ENCODE data around the gene DENND2A.
"Not testable (repeated sequence)": the region's sequence is repeated elsewhere in the genome, so short reads cannot be mapped to it uniquely, and the experiment has no call there.

Gene DENND2A

DNA sequence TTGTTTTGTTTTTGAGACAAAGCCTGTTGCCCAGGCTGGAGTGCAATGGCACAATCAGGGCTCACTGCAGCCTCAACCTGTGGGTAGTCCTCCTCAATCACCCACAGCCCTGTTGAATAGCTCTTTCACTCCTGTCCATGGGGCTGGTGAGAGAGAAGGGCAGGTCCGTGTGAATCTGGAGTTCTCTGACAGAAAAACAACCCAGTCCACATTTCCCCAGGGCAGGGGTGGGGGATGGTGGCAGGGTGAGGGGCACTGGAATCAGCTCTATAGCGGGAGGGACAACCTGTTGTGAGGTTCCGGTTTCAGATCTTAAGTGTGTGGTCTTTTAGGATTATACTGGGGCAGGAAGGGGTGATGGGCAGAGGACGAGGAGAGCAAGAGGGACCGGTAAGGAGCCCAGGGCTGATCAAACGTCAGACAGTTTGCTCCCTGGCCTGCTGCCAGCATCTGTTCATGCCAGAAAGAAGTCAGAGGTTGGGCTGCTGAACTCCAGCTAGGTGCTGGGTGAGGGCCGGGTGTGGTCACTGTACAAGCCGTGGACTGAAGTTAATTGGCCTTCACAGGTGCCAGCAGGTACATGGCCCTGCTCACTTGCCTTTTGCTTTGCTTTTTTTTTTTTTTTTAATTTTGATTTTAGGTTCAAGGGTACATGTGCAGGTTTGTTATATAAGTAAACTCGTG, 128.2 kb downstream of the DENND2A start:
- DNase-seq (ENCODE audit: low spot score), result no peak
- FAIRE-seq, result no peak

DNA sequence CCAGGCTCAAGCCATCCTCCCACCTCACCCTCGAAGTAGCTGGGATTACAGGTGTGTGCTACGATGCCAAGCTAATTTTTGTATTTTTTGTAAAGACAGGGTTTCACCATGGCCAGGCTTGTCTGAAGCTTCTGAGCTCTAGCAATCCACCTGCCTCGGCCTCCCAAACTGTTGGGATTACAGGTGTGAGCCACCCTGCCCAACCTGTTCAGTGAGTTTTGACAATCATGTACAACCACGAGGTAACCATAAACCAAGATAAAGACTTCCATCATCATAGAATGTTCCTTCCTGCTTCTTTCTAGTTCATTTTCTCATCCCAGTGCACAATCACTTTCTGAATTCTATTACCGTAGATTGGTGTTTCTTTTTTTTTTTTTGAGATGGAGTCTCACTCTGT, 130.8 kb downstream of the DENND2A start:
- DNase-seq (ENCODE audit: low spot score), result no peak
- no peak for FAIRE-seq

DNA sequence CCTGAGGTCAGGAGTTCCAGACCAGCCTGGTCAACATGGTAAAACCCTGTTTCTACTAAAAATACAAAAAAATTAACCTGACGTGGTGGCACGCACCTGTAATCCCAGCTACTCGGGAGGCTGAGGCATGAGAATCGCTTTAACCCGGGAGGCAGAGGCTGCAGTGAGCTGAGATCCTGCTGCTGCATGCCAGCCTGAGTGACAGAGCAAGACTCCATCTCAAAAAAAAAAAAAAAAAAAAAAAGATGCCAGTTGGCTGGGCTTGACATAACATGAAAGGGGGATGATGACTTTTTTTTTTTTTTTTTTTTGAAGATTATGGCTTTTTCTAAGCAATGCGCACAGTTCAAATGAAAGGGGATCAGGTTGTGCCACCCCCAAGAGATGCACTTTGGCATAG, 133.1 kb downstream of the DENND2A start:
- FAIRE-seq, result not testable (repeated sequence)

DNA sequence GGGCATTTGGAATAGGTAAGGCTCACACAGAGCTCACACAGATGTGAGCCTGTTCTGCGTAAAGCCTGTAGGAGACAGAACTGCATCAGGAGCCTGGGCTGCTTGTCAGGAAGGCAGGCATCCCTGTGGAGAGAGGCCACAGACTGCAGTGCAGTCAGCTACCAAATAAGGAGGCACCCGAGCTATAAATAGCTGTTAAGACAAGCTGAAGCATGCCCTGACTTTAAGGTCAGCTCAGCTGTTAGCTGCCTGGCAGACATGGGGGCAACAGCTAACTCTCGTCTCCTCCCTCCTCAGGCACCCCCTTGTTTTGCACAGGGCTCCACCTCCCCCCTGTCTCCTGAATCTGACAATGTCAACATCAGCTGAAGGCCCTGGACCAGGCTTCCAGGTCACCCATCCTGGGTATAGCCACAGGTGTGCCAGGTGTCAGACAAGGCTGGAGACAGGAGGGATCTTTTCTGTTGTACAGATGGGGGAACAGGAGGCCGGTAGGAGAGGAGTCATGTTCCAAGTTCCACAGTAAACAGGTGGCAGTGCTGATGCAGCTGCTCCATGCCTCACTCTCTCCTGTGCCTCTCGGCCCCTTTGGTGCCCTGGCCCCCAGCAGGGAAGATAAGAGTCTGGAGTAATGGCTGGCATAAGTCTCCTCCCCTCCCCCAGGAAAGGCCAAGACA, 133.7 kb downstream of the DENND2A start:
- FAIRE-seq, result no peak
- no peak for DNase-seq (ENCODE audit: low spot score)

More for the DNA sequence above, 133.1 kb downstream of the DENND2A start:
- not testable (repeated sequence) for DNase-seq (ENCODE audit: low spot score)

DNA sequence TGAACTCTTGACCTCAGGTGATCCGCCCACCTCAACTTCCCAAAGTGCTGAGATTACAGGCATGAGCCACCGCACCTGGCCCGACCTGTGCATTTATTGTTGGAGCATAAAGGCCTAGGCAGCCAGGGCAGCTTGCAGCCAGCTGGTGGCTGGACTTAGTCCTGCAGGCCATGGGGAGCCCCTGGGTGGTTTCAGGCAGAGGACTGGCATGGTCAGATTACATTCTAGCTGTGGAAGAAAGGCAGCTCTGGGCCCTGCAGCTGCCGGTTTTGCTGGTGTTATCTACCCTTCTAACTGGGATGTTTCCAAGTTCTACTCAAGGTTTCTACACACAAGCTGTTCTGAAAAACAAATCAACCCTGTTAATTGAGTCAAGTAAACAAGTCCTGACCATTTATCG, 138.6 kb downstream of the DENND2A start:
- DNase-seq (ENCODE audit: low spot score), result no peak

DNA sequence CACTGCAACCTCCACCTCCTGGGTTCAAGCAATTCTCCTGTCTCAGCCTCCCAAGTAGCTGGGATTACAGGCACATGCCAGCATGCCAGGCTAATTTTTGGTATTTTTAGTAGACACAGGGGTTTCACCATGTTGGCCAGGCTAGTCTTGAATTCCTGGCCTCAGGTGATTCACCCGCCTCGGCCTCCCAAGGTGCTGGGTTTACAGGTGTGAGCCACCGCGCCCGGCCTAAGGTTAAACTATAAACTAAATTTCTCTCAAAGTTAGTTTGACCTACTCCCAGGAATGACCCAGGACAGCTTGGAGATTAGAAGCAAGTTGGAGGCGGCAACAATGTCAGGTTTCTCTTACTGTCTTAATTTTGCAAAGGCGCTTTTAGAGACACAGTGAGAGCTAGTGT, 142.8 kb downstream of the DENND2A start:
- not testable (repeated sequence) for DNase-seq (ENCODE audit: low spot score); FAIRE-seq

More for the DNA sequence above, 138.6 kb downstream of the DENND2A start:
- no peak for FAIRE-seq

DNA sequence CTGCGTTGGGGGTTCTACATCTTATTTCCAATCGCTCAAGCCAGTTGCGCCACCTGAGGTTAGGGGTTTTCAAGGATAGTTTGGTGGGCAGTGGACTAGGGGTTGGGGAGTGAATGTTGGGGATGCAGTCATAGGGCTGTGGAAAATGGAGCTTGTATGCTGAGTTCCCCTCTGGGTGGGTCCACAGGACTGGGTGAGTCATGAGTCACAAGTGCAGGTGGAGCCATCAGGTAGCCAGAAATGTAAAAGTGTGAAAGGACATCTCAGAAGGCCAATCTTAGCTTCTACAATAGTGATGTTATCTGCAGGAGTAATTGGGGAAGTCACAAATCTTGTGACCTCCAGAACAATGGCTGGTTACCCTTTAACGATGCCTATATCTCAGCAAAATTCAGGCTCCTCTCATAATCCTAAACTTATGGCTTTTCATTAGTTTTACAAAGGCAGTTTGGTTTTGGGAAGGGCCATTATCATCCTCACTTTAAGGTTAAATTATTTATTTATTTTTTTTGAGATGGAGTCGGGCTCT, 143.3 kb downstream of the DENND2A start:
- FAIRE-seq, result no peak
- DNase-seq (ENCODE audit: low spot score), result no peak

DNA sequence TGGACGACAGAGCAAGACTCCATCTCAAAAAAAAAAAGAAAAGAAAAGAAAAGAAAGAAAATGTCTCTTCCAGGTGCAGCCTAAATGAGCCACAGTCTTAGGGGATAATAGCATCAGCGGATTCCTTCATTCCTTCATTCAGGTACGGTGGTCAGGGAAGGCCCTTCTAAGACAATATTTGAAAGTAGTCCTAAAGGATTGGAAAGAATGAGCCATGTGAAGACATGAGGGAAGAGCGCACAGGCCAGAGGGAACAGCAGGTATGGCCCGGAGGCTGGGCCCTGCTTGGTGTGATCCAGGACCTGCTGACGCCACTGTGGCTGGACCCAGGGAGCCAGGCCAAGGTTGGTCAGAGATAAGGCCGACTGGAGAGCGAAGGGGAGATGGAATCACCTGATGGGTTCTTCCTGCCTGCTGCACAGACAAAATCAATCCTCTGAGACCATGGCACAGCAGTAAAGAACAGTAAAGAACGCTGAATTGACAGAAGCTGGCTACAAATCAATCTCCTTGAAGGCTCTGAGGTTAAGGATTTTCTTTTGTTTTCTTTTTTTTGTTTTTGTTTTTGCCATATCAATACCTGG, 145.0 kb downstream of the DENND2A start:
- DNase-seq (ENCODE audit: low spot score) (no peak), FAIRE-seq (no peak)

DNA sequence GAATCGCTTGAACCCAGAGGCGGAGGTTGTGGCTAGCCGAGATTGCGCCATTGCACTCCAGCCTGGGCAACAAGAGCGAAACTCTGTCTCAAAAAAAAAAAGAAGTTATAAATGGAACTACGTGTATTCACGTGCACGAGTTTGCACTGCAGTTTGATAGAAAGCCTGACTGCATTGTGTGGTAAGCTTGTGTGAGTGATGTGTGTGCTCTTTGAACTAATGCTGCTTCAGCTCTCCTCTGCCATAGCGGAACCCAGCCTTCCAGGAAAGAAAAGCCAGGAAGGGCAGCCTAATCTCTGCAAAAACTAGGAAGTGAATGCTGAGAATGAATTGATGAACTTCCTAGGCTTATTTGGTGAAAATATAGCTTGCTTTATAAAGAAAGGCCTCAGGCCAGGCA, 145.7 kb downstream of the DENND2A start:
- DNase-seq (ENCODE audit: low spot score), result no peak
- FAIRE-seq, result no peak

DNA sequence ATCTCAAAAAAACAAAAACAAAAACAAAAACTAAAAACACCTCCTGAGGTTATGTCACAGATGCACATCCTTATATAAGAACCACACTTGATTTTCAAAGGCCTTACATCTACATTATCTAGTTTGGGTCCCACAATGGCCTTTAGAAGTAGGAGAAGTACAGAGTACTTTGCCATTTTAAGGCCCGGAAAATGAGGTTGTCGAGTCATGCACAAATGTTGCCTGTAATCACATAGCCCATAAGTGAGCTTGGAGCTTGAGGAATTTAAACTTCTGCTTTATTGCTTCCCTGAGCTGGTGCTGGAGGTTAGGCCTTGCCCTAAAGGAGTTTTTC, 151.6 kb downstream of the DENND2A start:
- FAIRE-seq (no peak), DNase-seq (ENCODE audit: low spot score) (no peak)

DNA sequence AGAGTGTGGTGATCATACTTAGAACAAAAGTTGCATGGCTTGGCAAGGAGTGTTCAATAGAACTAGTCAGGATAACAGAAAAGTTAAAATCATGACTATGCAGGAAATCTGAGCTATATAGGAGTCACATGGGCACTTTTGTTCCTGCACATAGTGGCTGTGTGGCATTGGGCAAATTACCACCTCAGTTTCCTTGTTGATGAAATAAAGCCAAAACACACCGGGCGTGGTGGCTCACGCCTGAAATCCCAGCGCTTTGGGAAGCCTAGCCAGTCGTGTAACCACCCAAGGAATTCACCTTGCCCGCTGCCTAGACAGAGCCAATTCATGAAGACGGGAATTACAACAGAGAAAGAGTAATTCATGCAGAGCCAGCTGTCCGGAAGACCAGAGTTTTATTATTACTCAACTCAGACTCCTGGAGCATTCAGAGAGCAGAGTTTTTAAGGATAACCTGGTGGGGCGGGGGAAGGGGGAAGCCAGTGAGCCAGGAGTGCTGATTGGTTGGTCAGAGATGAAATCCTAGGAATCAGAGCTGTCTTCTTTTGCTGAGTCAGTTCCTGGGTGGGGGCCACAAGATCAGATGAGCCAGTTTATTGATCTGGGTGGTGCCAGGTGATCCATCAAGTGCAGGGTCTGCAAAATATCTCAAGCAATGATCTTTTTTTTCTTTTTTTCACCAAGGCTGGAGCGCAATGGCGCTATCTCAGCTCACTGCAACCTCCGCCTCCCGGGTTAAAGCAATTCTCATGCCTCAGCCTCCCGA, 154.9 kb downstream of the DENND2A start:
- no peak for FAIRE-seq
- DNase-seq (ENCODE audit: low spot score), result no peak

DNA sequence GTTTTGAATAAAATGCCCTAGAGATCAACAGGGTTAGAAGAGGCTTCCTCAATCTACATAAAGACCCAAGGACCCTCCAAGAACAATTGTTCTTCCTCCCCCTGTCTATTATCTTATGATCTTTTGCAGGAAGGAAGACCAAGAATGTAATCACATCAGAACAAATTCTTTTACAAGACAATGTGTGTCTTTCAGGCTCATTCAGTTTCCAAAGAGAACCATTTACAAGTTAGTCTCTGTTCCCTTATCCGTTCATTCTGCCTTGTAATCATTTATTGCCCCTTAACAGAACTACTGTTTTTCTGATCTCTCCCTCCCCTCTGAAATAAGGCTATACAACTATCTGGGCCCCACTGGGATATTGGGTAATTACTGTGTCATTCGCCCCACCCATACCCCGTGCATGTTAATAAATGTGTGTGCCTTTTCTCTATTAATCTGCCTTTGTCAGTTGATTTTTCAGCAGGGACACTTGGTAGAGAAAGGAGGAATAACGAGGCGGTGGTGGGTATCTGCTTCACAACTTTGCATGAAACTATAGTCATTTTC, 155.6 kb downstream of the DENND2A start:
- FAIRE-seq (no peak), DNase-seq (ENCODE audit: low spot score) (no peak)

DNA sequence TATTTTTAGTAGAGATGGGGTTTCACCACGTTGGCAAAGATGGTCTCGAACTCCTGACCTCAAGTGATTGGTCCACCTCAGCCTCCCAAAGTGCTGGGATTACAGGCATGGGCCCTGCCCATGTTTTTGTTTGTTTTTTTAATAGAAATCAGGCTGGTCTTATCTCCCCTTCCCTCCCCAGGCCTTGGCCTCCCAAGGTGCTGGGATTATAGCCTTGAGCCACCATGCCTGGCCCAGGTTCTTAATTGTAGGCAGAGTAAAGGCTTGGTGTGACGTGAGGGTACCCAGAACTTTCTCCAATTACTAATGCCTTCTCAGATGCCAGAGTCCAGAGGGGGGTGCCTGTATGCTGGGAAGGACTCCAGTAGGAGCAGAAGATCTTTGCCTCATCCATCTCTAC, 156.1 kb downstream of the DENND2A start:
- no peak for FAIRE-seq
- DNase-seq (ENCODE audit: low spot score), result no peak

DNA sequence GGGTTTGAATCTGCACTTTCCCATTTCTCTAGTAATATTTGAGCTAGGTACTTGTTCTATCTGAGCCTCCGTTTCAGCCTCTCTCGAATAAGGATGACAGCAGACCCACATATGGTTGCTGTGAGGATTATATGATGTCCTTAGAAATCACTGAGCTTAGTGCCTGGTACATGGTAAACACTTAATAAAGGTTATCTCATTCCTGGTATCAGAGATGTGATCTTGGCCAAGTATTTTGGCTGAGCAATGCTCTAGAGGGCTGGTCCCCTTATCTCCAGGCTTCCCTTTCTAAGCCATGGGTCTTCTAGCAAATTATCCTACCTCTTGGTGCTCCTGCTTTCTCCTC, 160.9 kb downstream of the DENND2A start:
- no peak for FAIRE-seq
- no peak for DNase-seq (ENCODE audit: low spot score)

DNA sequence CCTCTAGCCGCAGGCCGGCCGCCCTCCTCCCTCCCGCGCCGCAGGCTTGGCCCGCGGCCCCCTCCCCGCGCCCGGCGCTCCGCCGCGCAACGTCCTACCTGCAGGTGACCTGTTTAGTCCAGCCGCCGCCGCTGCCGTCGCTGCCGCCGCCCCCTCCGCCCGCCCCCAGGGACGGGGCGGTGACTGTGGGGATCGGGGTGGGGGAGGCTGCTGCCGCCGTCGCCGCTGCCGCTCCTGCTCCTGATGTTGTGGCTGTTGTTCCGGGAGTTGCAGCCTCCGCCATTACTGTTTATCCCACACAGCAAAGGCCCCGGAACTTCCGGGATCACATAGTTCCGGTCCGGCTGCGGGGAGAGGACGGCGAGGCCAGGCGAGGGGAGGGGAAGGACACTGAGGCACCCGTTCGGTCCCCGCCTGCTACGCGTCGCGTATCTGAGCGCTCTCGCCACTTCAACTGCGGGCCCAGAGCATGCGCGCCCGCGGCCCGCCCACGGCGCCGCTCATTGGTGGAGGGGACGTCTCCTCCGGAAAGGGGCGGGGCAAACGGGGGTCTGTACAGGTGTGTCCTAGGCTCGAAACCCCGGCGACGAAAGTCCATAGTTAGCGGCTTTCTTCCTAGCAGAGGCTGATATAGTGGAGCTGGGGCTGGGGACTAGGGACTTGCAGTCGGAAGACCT, 161.4 kb downstream of the DENND2A start, which contains the start of gene MKRN1:
MKRN1 (minus strand) TSS at position 444 of the 677 bp plus-strand sequence; CDS start at position 283, 161 bp downstream.
- DNase-seq (ENCODE audit: low spot score) (peak; percentile 87), FAIRE-seq (peak; percentile 79)

DNA sequence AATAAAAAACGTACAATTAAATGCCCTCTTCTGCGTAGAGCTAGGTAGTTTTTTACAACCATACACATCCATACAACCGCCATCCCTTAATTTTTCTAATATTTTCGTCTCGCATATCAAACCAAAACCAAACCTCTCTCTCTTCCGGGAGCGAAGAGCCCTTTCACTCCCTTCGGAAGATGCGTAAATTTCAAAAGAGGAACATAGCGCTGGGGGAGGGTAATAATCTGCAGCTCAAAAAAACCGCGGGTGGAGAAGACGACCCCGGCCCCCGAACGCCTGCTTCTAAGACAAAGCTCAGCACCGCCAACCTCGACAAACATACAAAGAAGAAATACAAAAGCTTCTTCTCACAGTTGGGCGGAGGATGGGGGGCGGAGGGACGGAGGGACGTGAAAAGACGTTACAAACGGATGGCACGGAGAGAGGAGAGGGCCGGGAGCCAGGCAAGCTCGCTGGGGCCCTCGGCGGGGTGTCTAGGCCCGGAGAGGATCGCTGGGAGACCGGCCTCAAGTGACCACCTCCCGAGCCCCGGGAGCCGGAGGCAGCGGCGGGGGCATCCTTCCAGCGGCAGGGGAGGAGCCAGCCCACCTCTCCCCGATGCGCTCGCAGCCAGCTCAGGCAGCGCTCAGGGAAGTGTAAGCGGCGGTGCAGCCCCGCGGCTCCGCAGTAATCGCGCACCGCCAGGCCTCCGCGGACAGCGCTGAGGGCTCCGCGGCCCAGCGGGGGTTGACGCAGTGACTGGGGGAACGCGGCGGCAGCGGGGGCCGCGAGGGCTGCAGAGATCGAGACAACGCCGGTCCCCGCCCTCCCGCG, 162.2 kb downstream of the DENND2A start:
- FAIRE-seq (no peak), DNase-seq (ENCODE audit: low spot score) (no peak)

DNA sequence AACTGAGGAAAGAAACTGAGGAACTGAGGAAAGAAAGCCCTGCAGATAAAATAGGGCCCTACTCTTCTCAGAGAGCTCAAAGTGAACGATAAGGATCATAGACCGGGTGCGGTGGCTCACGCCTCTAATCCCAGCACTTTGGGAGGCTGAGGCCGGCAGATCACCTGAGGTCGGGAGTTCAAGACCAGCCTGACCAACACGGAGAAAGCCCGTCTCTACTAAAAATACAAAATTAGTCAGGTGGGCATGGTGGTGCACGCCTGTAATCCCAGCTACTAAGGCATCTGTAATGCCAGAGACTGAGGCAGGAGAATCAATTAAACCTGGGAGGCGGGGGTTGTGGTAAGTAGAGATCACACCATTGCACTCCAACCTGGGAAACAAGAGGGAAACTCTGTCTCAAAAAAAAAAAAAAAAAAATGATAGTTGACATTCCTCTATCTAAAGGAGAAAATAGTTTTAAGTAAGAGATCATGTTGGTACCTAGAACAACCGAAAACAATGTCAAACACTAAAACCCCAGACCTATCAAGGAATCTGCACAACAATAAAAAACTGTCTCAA, 163.8 kb downstream of the DENND2A start:
- FAIRE-seq (no peak), DNase-seq (ENCODE audit: low spot score) (no peak)

DNA sequence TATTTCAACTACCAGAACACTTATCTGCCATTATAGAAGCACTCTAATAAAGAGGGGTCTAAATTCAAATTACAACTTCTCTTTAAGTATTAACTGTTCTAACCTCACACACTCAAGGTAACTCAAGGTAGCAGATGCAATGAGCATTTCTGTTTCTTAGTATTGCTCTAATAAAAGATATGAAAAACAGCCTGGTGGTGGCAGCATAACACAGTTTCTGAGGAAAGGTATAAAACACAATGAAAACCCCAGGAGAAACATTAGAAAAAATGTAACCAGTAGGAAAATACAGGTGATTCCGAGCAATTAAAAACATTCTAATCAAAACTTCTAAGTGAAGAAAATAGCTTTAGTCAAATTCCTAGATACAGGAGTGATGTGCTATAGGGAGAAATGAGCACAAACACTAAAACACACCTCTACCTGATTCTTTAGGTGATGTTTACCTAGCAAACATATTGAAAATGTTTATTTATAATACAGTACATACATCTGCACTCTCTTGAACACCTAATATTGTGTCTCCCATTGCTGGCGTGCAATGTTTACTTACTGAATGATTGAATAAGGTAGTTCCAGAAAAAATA, 164.8 kb downstream of the DENND2A start:
- peak; percentile 80 for FAIRE-seq
- peak; percentile 52 for DNase-seq (ENCODE audit: low spot score)

All from RCC 7860 (cell line).